NCI-H524 treated with DMSO at 0.1 percent for 48 hours (cell line): Measurements from ENCODE around the gene SCTR.

Source experiments
- DNase-seq: peaks from one replicate; lab custom pipeline; 2025; lab: John Stamatoyannopoulos, UW

The SCTR gene

GRCh38 chr2:119474371-119475224 is 49.7 kb downstream of the SCTR start:
- no peak for DNase-seq

- no peak for DNase-seq
Measured at GRCh38 chr2:119473621-119474370, 50.5 kb downstream of the SCTR start.

DNA sequence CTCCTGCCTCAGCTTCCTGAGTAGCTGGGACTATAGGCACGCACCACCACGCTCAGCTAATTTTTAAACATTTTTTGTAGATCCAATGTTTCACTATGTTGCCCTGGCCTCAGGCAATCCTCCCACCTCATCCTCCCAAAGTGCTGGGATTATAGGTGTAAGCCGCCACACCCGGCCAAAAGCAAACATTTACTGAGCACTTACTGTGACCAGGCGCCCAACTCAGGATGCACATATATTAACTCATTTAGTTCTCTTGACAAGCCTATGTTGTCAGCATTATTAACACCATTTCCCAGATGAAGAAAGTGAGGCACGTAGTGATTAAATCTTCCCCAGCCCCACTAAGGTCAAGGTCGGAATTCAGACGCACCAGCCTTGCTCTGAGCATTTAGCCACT is 51.5 kb downstream of the SCTR start:
- no peak for DNase-seq

DNA sequence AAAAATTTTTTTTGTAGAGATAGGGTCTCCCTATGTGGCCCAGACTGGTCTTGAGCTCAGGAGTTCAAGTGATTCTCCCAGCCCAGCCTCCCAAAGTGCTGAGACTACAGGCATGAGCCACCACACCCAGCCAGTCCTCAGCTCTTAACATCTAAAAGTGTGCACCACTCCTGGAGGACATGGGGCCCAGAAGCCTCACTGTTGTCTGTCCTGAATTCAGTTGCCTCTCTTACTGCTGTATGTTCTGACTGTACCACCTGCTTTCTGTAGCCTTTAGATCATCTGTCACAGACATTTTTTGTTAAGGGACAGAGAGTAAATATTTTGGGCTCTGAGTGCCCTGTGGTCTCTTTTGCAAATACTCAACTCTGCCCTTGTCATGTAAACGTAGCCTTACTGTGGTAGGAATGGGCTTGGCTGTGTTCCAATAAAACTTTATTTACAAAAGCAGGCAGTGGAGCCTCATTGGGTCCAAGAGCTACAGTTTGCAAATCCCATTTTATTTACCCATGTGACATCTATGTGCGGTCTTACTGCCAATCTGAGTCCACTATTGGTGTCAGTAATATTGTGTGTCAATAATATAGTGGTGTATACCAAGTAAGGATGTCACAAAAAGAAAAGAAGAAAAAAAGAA is 54.5 kb downstream of the SCTR start:
- DNase-seq = no peak

GRCh38 chr2:119469131-119469530 is 55.2 kb downstream of the SCTR start:
- no peak for DNase-seq

GRCh38 chr2:119468154-119468955 is 55.9 kb downstream of the SCTR start:
- DNase-seq = no peak

GRCh38 chr2:119466373-119466772 is 57.9 kb downstream of the SCTR start:
- DNase-seq = no peak

- no peak for DNase-seq
Measured at GRCh38 chr2:119465687-119466086, 58.6 kb downstream of the SCTR start.

GRCh38 chr2:119464981-119465380 is 59.3 kb downstream of the SCTR start:
- DNase-seq = no peak

DNA sequence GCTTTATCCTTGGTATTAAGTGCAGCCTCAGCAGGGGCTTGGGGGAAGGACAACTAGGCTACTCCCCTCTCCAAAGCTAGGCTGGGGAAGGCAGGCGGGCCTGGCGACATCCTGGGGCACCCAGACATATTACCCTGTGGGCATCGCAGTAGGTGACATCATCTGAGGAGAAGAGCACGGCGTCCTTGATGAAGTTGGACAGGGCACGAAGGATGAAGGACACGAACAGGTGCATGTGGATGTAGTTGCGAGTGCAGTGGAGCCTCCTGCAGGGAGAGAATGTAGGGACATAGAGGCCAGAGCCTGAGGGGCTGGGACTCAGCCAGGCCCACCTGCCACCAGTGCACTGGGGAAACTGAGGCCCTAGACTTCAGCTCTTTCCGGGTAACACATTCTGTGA is 60.3 kb downstream of the SCTR start:
- DNase-seq = no peak

DNA sequence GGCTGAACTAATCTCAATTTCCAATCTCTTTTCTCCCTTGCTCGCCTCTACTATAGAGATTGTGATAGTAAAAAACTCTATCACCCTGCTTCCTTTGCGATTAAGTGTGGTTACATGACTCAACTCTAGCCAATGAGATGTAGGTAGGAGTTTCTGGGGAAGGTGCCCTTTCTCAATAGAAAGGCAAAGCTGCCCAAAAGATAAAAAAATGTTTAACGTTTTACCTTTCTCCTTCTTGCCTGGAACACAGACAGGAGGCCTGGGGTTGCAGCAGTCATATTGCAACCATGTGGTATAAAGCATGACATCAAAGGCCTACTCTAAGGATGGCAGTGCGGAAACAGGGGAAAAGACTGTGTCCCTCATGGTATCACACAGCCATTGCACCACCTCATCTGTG is 61.1 kb downstream of the SCTR start:
- no peak for DNase-seq

- DNase-seq = no peak
Measured at GRCh38 chr2:119462574-119462973, 61.7 kb downstream of the SCTR start.

DNA sequence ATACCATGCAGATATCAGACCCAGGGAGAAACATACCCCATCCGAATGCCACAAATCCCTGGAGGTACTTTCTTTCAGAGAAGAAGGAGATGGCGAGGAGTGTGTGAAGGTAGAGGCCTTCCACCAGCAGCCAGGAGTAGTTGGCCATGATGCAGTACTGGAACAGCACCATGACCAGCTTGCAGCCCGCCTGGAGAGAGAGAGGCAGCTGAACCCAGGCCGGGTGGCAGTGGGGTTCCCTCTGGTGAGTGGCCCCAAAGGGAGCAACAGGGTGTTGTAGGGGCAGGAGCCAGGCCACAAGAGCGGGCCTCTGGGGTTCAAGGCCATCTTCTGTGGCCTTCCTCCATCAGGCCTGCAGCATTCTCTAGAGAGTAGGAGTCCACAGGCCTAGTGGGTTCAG is 62.5 kb downstream of the SCTR start:
- no peak for DNase-seq

GRCh38 chr2:119460076-119460475 is 64.2 kb downstream of the SCTR start:
- no peak for DNase-seq

GRCh38 chr2:119455066-119455718 is 69.1 kb downstream of the SCTR start:
- DNase-seq = no peak

DNA sequence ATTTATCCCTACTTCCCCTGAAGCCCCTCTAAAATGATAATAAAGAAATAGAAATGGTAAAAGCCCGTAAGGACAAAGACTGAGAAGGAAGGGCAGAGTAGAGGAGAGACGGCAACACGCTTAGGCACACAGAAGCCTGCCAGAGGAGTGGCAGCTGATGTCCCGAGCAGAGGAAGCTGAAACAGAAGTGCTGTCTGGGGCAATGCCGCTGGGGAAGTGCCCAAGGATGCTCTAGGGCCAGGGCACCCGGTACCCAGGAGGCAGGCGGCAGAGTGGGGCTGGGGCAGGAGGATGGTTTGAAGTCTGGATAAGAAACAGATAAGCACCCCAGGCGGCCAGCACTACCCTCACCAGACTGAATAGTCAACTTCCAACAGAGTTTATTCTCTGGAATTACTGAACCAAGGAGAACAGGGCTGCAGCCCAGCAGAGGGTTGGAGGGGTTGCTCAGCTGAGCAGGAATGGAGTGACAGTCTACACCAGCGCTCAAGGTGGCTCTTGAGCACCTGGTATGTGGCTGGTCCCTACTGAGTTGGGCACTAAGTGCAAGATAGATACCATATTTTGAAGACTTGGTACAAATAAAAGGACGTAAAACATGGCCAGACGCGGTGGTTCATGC is 70.2 kb downstream of the SCTR start:
- no peak for DNase-seq

- no peak for DNase-seq
Measured at GRCh38 chr2:119451336-119452050, 72.8 kb downstream of the SCTR start.

- DNase-seq = no peak
Measured at GRCh38 chr2:119449521-119449920, 74.8 kb downstream of the SCTR start.

DNA sequence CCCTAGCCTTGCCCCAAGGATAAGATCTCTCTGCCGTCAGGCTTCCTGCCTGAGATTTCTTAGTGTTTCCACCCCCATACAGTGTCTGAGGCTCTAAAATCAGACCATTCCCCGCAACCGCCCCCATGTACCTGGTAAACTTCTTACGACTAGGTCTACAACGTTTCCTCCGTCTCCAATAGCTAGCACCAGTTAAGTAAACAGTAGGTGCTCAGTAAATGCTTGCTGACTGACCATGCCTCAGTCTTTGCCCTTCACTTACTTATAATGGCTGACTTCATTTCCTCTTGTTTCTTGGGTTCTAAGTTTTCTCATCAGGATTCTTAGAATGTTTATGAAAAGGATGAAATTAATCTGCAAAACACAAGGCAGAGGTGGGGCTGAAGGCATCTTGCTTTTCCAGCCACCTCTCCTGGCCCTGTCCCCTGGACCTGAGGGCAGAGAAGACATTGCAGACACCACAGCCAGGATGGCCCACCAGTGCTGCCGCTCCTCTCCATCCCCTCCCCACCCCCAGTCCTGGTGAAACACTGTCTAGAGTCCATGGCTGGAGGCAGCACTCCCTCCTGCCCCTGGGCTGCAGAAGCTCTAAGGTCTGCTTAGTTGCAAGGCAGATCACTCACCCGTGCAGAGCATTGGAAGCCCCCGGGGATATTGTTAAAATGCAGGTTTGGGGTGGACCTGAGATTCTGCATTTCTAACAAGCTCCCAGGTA is 75.7 kb downstream of the SCTR start:
- DNase-seq = no peak

GRCh38 chr2:119446037-119446436 is 78.2 kb downstream of the SCTR start:
- DNase-seq = no peak
